Measurements from ENCODE around the gene SULT4A1. TPM values are rescaled to one million over a fixed set of nuclear protein-coding genes. Genes with fewer than 3 reads are reported as not detected.

SULT4A1 gene
- polyA plus RNA-seq, 3 donors: not detected

- H3K27me3 Mint-ChIP-seq (ENCODE audit: low read depth in 3 of 3): peaks cover 1 to 6% (median 5%) of the 10 kb centered on the region in 3 donors
- intact Hi-C loops (cut with micrococcal nuclease): no loop called here
- no peaks in the 10 kb centered on the region for H3K79me2 ChIP-seq (ENCODE audit: insufficient read depth, low read length)
- 91% methylated on average over 19 of the region's 19 CpGs for WGBS (ENCODE audit: insufficient coverage)
- H3K36me3 Mint-ChIP-seq: no peaks in the 10 kb centered on the region
- no peak overlapping the region for H3K9ac ChIP-seq (ENCODE audit: insufficient read depth, low read length, poor library complexity, severe bottlenecking)
- H3K36me3 ChIP-seq (replicated peaks in 1 of 2; ENCODE audit: control insufficient read depth in 1 of 2, insufficient read depth in 2 of 2, low read length in 2 of 2): no peaks in the 10 kb centered on the region
- no peak overlapping the region for H3K27ac ChIP-seq (ENCODE audit: low read depth in 1 of 2, low read length in 2 of 2)
- no peak overlapping the region for H3K4me2 ChIP-seq (replicated peaks; ENCODE audit: extremely low read depth, low read length, poor library complexity, severe bottlenecking)
- H3K27ac Mint-ChIP-seq: no peak overlapping the region
- H3K4me3 Mint-ChIP-seq: no peak overlapping the region
- no peaks in the 10 kb centered on the region for H3K4me1 ChIP-seq (ENCODE audit: control insufficient read depth in 1 of 2, insufficient read depth in 2 of 2, low read length in 2 of 2)
- no peak for DNase-seq
- no peaks in the 10 kb centered on the region for H3K9me3 Mint-ChIP-seq
- H3K4me1 Mint-ChIP-seq: no peaks in the 10 kb centered on the region
- H3K27me3 ChIP-seq (ENCODE audit: control insufficient read depth in 2 of 2, insufficient read depth in 2 of 2, low read length in 2 of 2): no peaks in the 10 kb centered on the region
- no peak overlapping the region for H3K4me3 ChIP-seq (replicated peaks in 1 of 3; ENCODE audit: low read depth in 2 of 3, low read length in 3 of 3)
- H2AFZ ChIP-seq (ENCODE audit: insufficient read depth, low read depth, low read length, poor library complexity, severe bottlenecking): no peak overlapping the region
- no peaks in the 10 kb centered on the region for H4K20me1 ChIP-seq (ENCODE audit: insufficient read depth, low read length)
- no peak for TF ChIP-seq CTCF (IDR thresholded peaks at IDR 0.05)
- H3K9me3 ChIP-seq (replicated peaks in 1 of 2; ENCODE audit: control insufficient read depth in 1 of 2, insufficient read depth in 1 of 2, low read length in 2 of 2): no peaks in the 10 kb centered on the region
These were observed 19.1 kb upstream of the SULT4A1 start for GRCh38 chr22:43881091-43882061.

- H3K27ac Mint-ChIP-seq: no peak overlapping the region
- H3K4me3 ChIP-seq (replicated peaks in 1 of 3; ENCODE audit: low read depth in 2 of 3, low read length in 3 of 3): no peak overlapping the region
- intact Hi-C loops (cut with micrococcal nuclease): no loop called here
- H3K9me3 Mint-ChIP-seq: no peaks in the 10 kb centered on the region
- H4K20me1 ChIP-seq (ENCODE audit: insufficient read depth, low read length): no peaks in the 10 kb centered on the region
- no peaks in the 10 kb centered on the region for H3K36me3 ChIP-seq (replicated peaks in 1 of 2; ENCODE audit: control insufficient read depth in 1 of 2, insufficient read depth in 2 of 2, low read length in 2 of 2)
- H3K4me1 ChIP-seq (ENCODE audit: control insufficient read depth in 1 of 2, insufficient read depth in 2 of 2, low read length in 2 of 2): no peaks in the 10 kb centered on the region
- no peak overlapping the region for H3K4me2 ChIP-seq (replicated peaks; ENCODE audit: extremely low read depth, low read length, poor library complexity, severe bottlenecking)
- H3K36me3 Mint-ChIP-seq: no peaks in the 10 kb centered on the region
- no peak for DNase-seq
- no peak overlapping the region for H3K4me3 Mint-ChIP-seq
- no peak overlapping the region for H3K27ac ChIP-seq (ENCODE audit: low read depth in 1 of 2, low read length in 2 of 2)
- peaks cover 1 to 6% (median 5%) of the 10 kb centered on the region in 3 donors for H3K27me3 Mint-ChIP-seq (ENCODE audit: low read depth in 3 of 3)
- TF ChIP-seq CTCF (IDR thresholded peaks at IDR 0.05): no peak
- H3K79me2 ChIP-seq (ENCODE audit: insufficient read depth, low read length): no peaks in the 10 kb centered on the region
- no peak overlapping the region for H2AFZ ChIP-seq (ENCODE audit: insufficient read depth, low read depth, low read length, poor library complexity, severe bottlenecking)
- no peaks in the 10 kb centered on the region for H3K4me1 Mint-ChIP-seq
- no peaks in the 10 kb centered on the region for H3K27me3 ChIP-seq (ENCODE audit: control insufficient read depth in 2 of 2, insufficient read depth in 2 of 2, low read length in 2 of 2)
- no peaks in the 10 kb centered on the region for H3K9me3 ChIP-seq (replicated peaks in 1 of 2; ENCODE audit: control insufficient read depth in 1 of 2, insufficient read depth in 1 of 2, low read length in 2 of 2)
- 89% methylated on average over 14 of the region's 15 CpGs for WGBS (ENCODE audit: insufficient coverage)
- no peak overlapping the region for H3K9ac ChIP-seq (ENCODE audit: insufficient read depth, low read length, poor library complexity, severe bottlenecking)
These were observed 18.3 kb upstream of the SULT4A1 start for GRCh38 chr22:43880541-43880991.
